ENCODE measurements around the gene STARD4. TPM values are rescaled to one million over a fixed set of nuclear protein-coding genes. Genes with fewer than 3 reads are reported as not detected.

The STARD4 gene
- total RNA-seq, 1 donor from 2014 or later = 18.1 TPM

GRCh38 chr5:111469293-111469896, 42.9 kb downstream of the STARD4 start:
- no peak for DNase-seq

GRCh38 chr5:111463311-111463710, 49.0 kb downstream of the STARD4 start:
- DNase-seq = no peak

GRCh38 chr5:111461934-111462333, 50.4 kb downstream of the STARD4 start:
- no peak for DNase-seq

- DNase-seq = no peak
These were observed 51.1 kb downstream of the STARD4 start for GRCh38 chr5:111461255-111461671.

GRCh38 chr5:111454776-111455175, 57.6 kb downstream of the STARD4 start:
- no peak for DNase-seq

GRCh38 chr5:111454198-111454622, 58.1 kb downstream of the STARD4 start:
- DNase-seq = peak; percentile 34

- no peak for DNase-seq
These were observed 58.6 kb downstream of the STARD4 start for GRCh38 chr5:111453747-111454146.

- no peak for DNase-seq
These were observed 59.0 kb downstream of the STARD4 start for GRCh38 chr5:111453295-111453694.

- DNase-seq = no peak
These were observed 64.5 kb downstream of the STARD4 start for GRCh38 chr5:111447822-111448221.

GRCh38 chr5:111447099-111447498, 65.2 kb downstream of the STARD4 start:
- DNase-seq = no peak

Other genes with a start within 250 kb of the STARD4 start
- gene NREP, start 244.7 kb upstream of the STARD4 start, total RNA-seq = 240 TPM

Measured in skin of body (tissue), 2 donors.